HG03442 (cell line): ENCODE data around the gene TMUB1.

Experiments used
- ATAC-seq: cut with Tn5 transposase; IDR thresholded peaks from one replicate; pipeline ENCODE4 v1.9.1; 2021; ENCODE audit warnings: mild to moderate bottlenecking, moderate library complexity; ENCODE audit not compliant: unreplicated experiment

The TMUB1 gene

DNA sequence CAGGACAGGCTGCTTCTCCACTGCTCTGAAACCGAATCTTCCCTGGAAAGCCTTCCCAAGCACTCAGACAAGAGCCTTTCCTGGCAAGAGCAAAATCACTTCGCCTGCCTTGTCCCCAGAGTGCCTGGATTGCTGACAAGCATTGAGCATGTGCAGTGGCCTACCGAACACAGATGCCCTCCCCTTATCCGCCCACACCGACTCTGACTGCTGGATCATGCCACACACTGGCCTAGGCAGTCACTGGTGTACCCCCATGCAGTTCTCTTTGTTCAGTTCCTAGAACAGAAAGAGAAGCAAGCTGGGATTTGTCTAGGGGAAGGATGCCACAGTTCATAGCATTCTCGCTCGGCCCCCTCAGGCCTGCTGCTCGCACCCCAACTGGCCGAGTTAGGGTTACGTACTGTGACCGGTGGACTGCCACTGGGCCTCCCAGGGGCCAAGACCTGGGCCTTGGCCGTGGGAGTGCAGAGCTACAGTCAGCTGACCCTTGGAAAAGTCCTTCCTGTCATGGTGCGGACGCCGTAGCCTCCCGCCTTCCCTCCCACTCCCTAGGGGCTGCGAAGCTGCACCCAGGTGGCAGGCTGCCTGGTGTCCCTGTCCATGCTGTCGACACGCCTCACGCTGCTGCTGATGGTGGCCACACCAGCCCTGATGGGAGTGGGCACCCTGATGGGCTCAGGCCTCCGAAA lies 48.1 kb downstream of the TMUB1 start:
- no peak for ATAC-seq

DNA sequence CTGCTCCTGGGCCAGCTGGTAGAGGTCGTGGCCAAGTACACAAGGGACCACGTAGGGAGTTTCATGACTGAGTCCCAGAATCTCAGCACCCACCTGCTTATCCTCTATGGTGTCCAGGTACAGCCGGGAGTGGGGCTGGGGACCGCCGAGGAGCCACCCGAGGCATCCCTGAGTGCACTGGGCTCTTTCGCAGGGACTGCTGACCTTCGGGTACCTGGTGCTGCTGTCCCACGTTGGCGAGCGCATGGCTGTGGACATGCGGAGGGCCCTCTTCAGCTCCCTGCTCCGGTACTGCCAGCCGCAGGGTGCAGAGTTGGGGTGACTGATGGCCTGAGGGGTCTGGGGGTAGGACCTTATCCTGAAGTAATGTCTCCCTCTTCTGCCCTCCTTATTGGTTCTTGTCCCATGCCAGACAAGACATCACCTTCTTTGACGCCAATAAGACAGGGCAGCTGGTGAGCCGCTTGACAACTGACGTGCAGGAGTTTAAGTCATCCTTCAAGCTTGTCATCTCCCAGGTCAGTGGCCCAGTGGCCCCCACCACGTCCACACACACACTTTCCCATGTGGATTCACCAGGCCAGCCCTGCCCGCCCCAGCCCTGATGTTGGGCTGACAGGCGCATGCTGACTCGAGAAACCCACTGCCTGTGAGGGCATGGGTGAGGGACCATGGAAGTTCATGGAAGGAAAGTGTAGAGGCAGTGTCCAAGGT lies 48.8 kb downstream of the TMUB1 start:
- no peak for ATAC-seq

- ATAC-seq: no peak
Measured at GRCh38 chr7:151033864-151034249, 49.4 kb downstream of the TMUB1 start.

GRCh38 chr7:151032936-151033863 lies 50.1 kb downstream of the TMUB1 start:
- ATAC-seq: no peak
